ENCODE data around the gene SLC27A5.

GRCh38 chr19:58491393-58491792 lies 20.4 kb downstream of the SLC27A5 start:
- no peak for TF ChIP-seq SPI1 (IDR thresholded peaks at IDR 0.05; ENCODE audit: low read depth, low read length)
- no peak for TF ChIP-seq POLR2A (IDR thresholded peaks at IDR 0.05; ENCODE audit: low read depth, low read length)
- no peak for TF ChIP-seq TAF1 (IDR thresholded peaks at IDR 0.05; ENCODE audit: low read depth, low read length)
- TF ChIP-seq POLR2AphosphoS5 (IDR thresholded peaks at IDR 0.05; ENCODE audit: low read depth, low read length): no peak

All from GM12891 (cell line).